HG02610 (cell line): Measurements from ENCODE around the gene ROR2.
"Not testable (repeated sequence)": the region's sequence is repeated elsewhere in the genome, so short reads cannot be mapped to it uniquely, and the experiment has no call there.

ENCODE experiments used
- ATAC-seq: cut with Tn5 transposase; IDR thresholded peaks from one replicate; pipeline ENCODE4 v1.9.1; 2021; ENCODE audit warnings: mild to moderate bottlenecking, moderate library complexity; ENCODE audit not compliant: unreplicated experiment

The ROR2 gene

DNA sequence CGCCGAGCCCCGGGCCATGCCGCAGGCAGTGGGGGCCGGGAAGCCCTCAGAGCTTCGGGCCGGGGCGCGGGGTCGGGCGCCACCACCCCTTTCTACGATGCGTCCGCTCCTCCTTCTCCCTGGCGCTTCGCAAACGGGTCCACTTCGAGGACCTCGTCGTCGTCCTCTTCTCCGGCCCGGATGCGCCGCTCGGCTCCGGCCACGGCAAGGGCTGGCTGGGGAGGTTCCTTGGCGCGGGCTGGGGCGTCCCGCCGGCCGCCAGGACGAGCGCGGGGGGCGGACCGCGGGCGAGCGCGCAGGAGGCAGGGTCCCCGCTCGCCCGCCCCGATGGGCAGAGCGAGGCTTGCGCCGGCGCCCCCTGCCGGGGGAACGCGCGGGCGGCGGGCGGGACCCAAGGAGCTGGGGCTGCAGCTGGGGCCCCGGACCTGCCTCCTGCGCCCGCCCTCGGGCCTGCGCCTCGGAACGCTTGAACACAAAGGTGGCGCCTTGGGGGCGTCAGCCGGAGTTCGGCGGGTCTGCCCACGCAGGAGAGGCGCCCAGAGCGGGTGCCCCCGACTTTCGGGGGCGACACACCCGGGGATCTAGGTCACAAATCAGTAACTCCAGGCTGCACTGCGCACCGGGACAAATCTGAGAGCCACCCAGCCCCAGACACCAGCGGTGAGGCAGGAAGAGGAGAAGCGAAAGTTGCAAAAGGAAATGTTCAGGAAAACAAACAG, at the start of gene ROR2:
Gene ROR2 (minus strand): TSS at position 283 of the 719 bp plus-strand sequence.
- no peak for ATAC-seq

DNA sequence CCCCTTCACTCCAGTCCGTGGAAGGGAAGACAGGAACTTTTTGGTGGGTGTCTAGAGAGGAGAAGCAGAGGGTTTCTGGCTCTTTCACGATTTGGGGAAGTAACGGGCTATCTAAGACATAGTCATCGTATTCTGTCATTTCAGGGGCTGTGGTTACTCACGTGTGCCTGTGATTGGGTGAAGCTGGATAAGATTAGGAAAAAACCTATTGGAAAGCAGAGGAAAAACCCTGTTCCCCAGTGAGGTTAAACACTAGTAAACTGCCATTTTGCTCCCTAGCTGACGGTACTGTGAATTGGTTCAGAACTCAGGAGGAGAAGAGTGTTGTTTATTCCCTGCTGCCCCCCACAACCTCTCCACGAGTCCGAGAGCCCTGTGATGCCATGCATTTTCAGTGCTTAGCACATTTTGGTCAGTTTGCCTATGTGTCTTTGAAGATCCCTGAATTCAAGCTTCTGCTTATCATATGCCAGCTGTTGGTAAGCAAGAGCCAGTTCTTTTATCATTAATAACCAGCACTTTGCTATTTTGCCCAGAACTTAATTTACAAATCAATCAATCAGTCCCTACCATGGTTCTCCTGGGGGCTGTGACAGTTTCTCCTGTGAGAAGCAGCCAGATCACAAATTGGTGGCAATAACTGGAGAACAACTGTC, 45.1 kb upstream of the ROR2 start:
- no peak for ATAC-seq

DNA sequence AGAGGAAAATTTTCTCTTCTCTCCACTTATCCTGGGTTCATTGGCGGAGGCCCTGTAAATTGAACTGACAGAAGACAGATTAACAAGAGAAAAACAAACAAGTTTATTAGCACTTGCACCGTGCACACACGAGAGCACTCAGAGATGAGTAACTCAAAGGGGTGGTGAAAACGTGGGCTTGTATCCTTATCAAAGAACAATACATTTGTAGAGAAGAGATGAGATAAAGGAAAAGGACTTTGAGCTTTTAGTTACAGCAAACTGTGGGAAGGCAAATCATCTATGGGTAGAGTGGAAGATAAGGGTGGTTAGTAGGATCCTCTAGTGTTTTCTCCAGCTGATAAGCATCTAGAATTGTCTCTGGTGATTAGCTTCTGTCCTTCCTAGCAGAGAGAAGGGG, 44.4 kb upstream of the ROR2 start:
- ATAC-seq, result no peak

GRCh38 chr9:91992461-91993041, 42.5 kb upstream of the ROR2 start:
- ATAC-seq, result no peak

DNA sequence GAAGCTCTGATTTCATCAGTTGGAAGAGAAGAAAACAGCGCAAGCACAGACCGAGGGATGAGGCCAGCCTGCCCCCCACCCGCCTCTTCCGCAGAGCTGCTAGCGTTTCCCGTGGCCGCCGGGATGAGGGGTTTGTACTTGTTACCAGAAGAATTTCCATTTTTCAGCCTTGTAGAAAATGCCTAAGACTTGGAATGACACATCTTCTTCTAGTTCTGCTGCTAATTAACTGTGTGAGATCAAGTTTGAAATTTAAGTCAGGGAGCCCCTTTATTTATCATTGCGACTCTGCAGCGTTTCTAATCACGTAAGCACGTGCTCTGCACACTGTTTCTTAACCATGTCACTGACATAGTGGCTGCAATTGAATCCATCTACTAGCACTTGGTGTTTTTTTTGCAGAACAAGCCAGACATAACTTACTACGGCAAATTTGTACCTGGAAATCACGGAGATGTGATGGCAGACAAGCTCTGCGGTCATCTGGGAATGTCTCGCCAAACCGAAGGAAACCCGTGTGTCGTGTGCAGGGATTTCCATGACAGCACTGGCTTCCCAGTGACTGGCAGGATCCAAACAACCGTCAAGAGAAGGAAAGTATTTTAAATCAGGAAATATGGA, 41.8 kb upstream of the ROR2 start:
- ATAC-seq, result no peak

DNA sequence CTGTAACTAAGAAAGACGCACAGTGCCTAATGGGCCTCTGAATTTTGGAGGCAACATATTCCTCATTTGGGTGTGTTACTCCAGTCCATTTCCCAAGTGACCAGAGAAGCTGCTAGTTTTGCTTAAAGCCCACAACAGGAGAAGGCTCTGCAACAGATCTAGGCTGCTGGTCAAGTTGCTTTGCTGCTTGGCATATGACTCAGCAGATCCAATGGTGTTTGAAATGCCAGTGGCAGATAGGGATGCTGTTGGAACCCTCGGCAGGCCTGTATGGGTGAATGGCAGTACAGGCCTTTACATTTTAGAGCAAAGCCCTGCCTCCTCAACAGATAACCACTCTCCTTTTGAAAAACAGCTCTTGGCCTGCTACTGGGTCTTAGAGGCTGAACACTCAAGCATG, 36.2 kb upstream of the ROR2 start:
- no peak for ATAC-seq

DNA sequence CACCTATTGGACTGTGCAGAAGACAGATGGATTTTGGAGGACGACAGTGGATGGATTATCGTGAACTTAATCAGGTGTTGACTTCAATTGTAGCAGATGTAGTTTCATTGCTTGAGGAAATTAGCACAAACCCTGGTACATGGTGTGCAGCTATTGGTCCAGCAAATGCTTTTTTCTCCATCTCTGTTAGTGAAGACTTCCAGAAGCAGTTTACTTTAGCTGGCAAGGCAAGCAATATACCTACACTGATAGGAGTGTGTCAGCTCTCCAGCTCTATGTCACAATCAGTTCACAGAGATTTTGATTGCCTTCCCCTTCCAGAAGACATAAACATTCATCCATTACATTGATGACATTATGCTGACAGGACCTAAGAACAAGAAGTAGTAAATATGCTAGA, 35.7 kb upstream of the ROR2 start:
- no peak for ATAC-seq

- no peak for ATAC-seq
Measured at GRCh38 chr9:91978740-91979414, 28.8 kb upstream of the ROR2 start.

DNA sequence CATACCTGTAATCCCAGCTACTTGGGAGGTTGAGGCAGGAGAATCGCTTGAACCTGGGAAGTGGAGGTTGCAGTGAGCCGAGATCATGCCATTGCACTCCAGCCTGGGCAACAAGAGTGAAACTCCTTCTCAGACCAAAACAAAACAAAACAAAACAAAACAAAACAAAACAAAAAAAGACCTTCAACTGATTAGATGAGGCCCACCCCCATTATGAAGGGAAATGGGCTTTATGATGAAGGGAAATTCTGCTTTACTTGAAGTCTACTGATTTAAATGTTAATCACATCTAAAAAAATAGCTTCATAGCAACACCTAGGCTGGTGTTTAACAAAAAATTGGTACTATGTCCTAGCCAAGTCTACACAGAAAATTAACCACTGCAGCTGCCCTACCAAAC, 25.2 kb upstream of the ROR2 start:
- not testable (repeated sequence) for ATAC-seq

GRCh38 chr9:91972711-91973110, 22.7 kb upstream of the ROR2 start:
- ATAC-seq, result no peak

DNA sequence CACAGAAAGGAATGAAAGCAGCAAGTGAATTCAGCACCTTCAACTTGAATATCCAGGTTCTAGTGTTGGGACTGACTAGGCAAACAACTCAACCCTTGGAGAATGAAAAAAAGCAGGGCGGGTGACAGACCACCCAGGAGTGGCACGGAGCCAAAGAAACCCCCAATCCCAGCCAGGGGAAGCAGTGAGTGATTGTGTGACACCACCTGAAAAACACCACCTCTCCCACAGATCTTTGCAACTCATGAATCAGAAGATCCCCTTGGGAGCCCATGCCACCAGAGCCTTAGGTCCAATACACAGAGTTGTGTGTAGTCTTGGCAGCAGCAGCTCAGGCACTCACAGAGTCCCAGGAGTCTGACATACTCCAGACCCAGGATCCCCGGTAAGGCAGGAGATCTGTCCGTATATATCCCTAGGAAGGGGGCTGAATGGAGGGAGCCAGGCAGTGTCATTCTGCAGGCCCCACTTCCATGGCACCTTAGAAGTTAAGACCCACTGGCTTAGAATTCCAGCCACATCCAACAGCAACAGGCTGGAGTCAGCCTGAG, 22.1 kb upstream of the ROR2 start:
- no peak for ATAC-seq

GRCh38 chr9:91967259-91967658, 17.2 kb upstream of the ROR2 start:
- no peak for ATAC-seq

DNA sequence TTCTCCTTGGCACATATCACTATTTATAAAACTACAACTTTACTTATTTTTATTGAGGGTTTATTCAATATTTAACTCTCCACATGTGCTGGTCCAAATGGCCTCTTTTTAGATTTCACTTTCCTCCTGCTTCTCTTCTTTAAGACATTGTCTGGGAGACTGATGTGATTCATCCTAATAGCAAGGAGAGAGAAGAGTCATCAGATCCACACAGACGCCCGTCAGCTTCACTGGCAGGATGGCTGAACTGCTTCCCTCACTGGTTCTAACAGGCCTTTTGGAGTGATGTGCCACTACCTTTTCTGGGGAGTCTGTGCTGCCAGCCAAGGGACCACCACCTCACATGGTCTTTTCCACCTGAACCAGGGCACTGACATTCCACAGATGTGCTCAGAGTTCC, 16.5 kb upstream of the ROR2 start:
- ATAC-seq, result no peak

DNA sequence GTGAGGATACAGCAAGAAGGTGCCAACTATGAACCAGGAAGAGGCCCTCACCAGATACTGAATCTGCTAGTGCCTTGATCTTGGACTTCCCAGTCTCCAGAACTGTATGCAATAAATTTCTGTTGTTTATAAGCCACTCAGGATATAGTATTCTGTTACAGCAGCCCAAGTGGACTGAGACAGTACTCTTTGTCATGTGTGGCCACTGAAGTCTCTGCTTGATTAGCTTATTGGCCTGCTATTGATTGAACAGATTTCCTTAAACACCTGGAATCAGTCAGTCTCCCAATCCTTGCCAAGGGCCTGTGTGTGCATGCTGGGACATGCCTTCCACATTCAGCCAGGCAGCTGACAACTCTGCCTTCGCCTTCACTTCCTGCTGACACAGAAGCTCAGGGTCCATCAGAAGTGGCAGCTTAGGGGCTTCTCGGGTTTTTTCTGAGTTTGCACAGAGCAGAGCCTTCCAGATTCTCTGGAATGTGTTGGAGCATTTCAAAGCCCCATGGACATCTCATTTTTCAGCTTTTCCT, 13.7 kb upstream of the ROR2 start:
- no peak for ATAC-seq

- ATAC-seq, result no peak
Measured at GRCh38 chr9:91960367-91960766, 10.3 kb upstream of the ROR2 start.

DNA sequence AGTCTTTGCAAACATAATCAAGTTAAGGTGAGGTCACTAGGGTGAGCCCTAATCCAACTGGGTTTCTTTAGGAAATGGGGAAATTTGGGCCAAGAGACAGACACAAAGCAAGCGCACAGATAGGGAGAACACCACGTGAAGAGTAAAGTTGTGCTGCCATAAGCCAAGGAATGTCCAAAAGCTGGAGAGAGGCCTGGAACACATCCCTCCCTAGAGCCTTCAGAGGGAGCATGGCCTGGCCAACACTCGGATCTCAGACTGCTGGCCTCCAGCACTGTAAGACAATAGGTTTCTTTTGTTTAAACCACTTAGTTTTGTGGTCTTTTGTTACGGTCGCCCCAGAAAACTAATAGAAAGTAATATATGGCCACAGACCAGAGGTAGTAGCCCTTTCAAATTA, 8.1 kb upstream of the ROR2 start:
- no peak for ATAC-seq

DNA sequence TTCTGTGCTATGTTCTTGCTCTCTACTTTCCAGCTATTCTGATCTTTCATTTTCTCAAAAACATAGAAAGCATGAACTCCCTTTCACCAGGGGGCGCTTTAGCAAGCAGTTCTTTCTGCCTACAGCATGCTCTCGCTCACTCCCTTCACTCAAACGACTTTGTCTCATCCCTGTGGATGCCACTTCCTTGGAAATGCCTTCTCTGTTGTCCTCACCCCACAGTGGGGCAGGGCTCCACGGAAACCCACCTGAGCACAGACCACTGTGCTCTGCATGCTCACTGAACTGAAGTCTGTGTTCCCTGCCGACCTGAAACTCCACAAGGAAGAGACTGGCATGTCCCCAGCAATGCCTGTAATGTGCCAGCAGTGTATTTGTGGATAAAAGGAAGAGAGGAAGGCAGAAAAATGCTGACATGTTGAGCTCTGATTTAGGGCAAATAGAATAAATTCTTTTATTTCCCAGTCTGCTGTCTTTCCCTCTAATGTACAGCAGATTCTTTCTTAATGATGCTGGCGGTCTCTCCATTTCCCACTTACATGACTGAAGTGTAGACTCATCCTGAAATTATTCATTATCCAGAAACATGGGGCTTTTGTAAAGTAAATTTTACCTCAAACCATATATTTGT, 4.9 kb upstream of the ROR2 start:
- no peak for ATAC-seq

GRCh38 chr9:91953718-91954117, 3.7 kb upstream of the ROR2 start:
- ATAC-seq, result no peak

- no peak for ATAC-seq
Measured at GRCh38 chr9:91951944-91952520, 2.0 kb upstream of the ROR2 start.

GRCh38 chr9:91949392-91949945, 559 bp downstream of the ROR2 start:
- no peak for ATAC-seq
